Measurements from ENCODE around the gene ARVCF.
A peak's percentile ranks its signal among the peaks of the same experiment; 100 is the strongest.

Gene ARVCF

GRCh38 chr22:20016734-20017621 lies at the start of gene ARVCF:
ARVCF (minus strand) TSS chr22:20016823; CDS start chr22:19990794, 26,029 bp downstream.
- Mint-ChIP-seq H3K36me3 (ENCODE audit: low read depth) (no peaks in the 10 kb centered on the region), H3K4me3 (peak within 1 kb of the TSS; percentile 87), H3K27ac (no peak within 1 kb of the TSS), H3K9me3 (no peaks in the 10 kb centered on the region), H3K4me1 (ENCODE audit: low read depth) (peaks cover 8% of the 10 kb centered on the region), H3K27me3 (ENCODE audit: low read depth) (peaks cover 33% of the 10 kb centered on the region)
- peak; percentile 90 for DNase-seq (ENCODE audit: low spot score)

GRCh38 chr22:20065896-20066616 lies 49.4 kb upstream of the ARVCF start:
- Mint-ChIP-seq H3K4me1 (ENCODE audit: low read depth) (no peaks in the 10 kb centered on the region), H3K9me3 (no peaks in the 10 kb centered on the region), H3K36me3 (ENCODE audit: low read depth) (peaks cover 1% of the 10 kb centered on the region), H3K27ac (no peak overlapping the region), H3K4me3 (no peak overlapping the region), H3K27me3 (ENCODE audit: low read depth) (no peaks in the 10 kb centered on the region)
- no peak for DNase-seq (ENCODE audit: low spot score)

- Mint-ChIP-seq H3K4me3 (no peak overlapping the region), H3K9me3 (no peaks in the 10 kb centered on the region), H3K36me3 (ENCODE audit: low read depth) (peaks cover 1% of the 10 kb centered on the region), H3K27ac (no peak overlapping the region), H3K4me1 (ENCODE audit: low read depth) (peaks cover under 1% of the 10 kb centered on the region), H3K27me3 (ENCODE audit: low read depth) (no peaks in the 10 kb centered on the region)
- no peak for DNase-seq (ENCODE audit: low spot score)
These were observed 48.1 kb upstream of the ARVCF start for GRCh38 chr22:20064545-20065262.

GRCh38 chr22:20064140-20064480 lies 47.5 kb upstream of the ARVCF start:
- Mint-ChIP-seq H3K36me3 (ENCODE audit: low read depth) (peaks cover 1% of the 10 kb centered on the region), H3K27me3 (ENCODE audit: low read depth) (no peaks in the 10 kb centered on the region), H3K4me1 (ENCODE audit: low read depth) (peaks cover 5% of the 10 kb centered on the region), H3K27ac (no peak overlapping the region), H3K4me3 (no peak overlapping the region), H3K9me3 (no peaks in the 10 kb centered on the region)
- DNase-seq (ENCODE audit: low spot score): no peak

GRCh38 chr22:20063271-20064139 lies 46.9 kb upstream of the ARVCF start:
- Mint-ChIP-seq H3K27me3 (ENCODE audit: low read depth) (no peaks in the 10 kb centered on the region), H3K36me3 (ENCODE audit: low read depth) (peaks cover 1% of the 10 kb centered on the region), H3K27ac (no peak overlapping the region), H3K4me1 (ENCODE audit: low read depth) (peaks cover 10% of the 10 kb centered on the region), H3K4me3 (no peak overlapping the region), H3K9me3 (no peaks in the 10 kb centered on the region)
- no peak for DNase-seq (ENCODE audit: low spot score)

GRCh38 chr22:20062766-20063083 lies 46.1 kb upstream of the ARVCF start:
- H3K27ac Mint-ChIP-seq: no peak overlapping the region
- no peak for DNase-seq (ENCODE audit: low spot score)
- H3K9me3 Mint-ChIP-seq: no peaks in the 10 kb centered on the region
- H3K4me3 Mint-ChIP-seq: no peak overlapping the region
- peaks cover 5% of the 10 kb centered on the region for H3K36me3 Mint-ChIP-seq (ENCODE audit: low read depth)
- no peaks in the 10 kb centered on the region for H3K27me3 Mint-ChIP-seq (ENCODE audit: low read depth)
- H3K4me1 Mint-ChIP-seq (ENCODE audit: low read depth): peaks cover 11% of the 10 kb centered on the region

GRCh38 chr22:20062043-20062765 lies 45.6 kb upstream of the ARVCF start:
- Mint-ChIP-seq H3K9me3 (no peaks in the 10 kb centered on the region), H3K4me1 (ENCODE audit: low read depth) (peaks cover 11% of the 10 kb centered on the region), H3K4me3 (no peak overlapping the region), H3K27ac (no peak overlapping the region), H3K36me3 (ENCODE audit: low read depth) (peaks cover 5% of the 10 kb centered on the region), H3K27me3 (ENCODE audit: low read depth) (no peaks in the 10 kb centered on the region)
- DNase-seq (ENCODE audit: low spot score): no peak

- Mint-ChIP-seq H3K36me3 (ENCODE audit: low read depth) (peaks cover 8% of the 10 kb centered on the region), H3K4me3 (no peak overlapping the region), H3K9me3 (no peaks in the 10 kb centered on the region), H3K4me1 (ENCODE audit: low read depth) (peaks cover 11% of the 10 kb centered on the region), H3K27me3 (ENCODE audit: low read depth) (no peaks in the 10 kb centered on the region), H3K27ac (no peak overlapping the region)
- DNase-seq (ENCODE audit: low spot score): no peak
These were observed 44.8 kb upstream of the ARVCF start for GRCh38 chr22:20061481-20061861.

GRCh38 chr22:20060700-20061480 lies 44.3 kb upstream of the ARVCF start:
- Mint-ChIP-seq H3K9me3 (no peaks in the 10 kb centered on the region), H3K4me3 (no peak overlapping the region), H3K36me3 (ENCODE audit: low read depth) (peaks cover 8% of the 10 kb centered on the region), H3K27ac (no peak overlapping the region), H3K4me1 (ENCODE audit: low read depth) (peaks cover 11% of the 10 kb centered on the region), H3K27me3 (ENCODE audit: low read depth) (no peaks in the 10 kb centered on the region)
- DNase-seq (ENCODE audit: low spot score): no peak

GRCh38 chr22:20058989-20059770 lies 42.6 kb upstream of the ARVCF start:
- H3K9me3 Mint-ChIP-seq: no peaks in the 10 kb centered on the region
- no peak overlapping the region for H3K4me3 Mint-ChIP-seq
- H3K36me3 Mint-ChIP-seq (ENCODE audit: low read depth): peaks cover 11% of the 10 kb centered on the region
- H3K27me3 Mint-ChIP-seq (ENCODE audit: low read depth): no peaks in the 10 kb centered on the region
- no peak for DNase-seq (ENCODE audit: low spot score)
- H3K4me1 Mint-ChIP-seq (ENCODE audit: low read depth): peaks cover 11% of the 10 kb centered on the region
- H3K27ac Mint-ChIP-seq: no peak overlapping the region

- Mint-ChIP-seq H3K4me1 (ENCODE audit: low read depth) (peaks cover 11% of the 10 kb centered on the region), H3K9me3 (no peaks in the 10 kb centered on the region), H3K27me3 (ENCODE audit: low read depth) (no peaks in the 10 kb centered on the region), H3K36me3 (ENCODE audit: low read depth) (peaks cover 9% of the 10 kb centered on the region), H3K4me3 (no peak overlapping the region), H3K27ac (no peak overlapping the region)
- no peak for DNase-seq (ENCODE audit: low spot score)
These were observed 41.1 kb upstream of the ARVCF start for GRCh38 chr22:20057596-20058268.

Data from T-helper 2 cell treated with Interferon-gamma antibody and Interleukin-4, amounts not matched to agents 5 μg/mL and 100 μg/mL, for 36 hours (primary cell).